HFFc6 (cell line): Measurements from ENCODE around the gene CRHR1. TPM values are rescaled to one million over a fixed set of nuclear protein-coding genes. Genes with fewer than 3 reads are reported as not detected.

Experiments
- DNase-seq: peaks from one replicate; pipeline ENCODE4 v3.0.0-alpha.2; 2018
- H3K27ac Mint-ChIP-seq: 2 replicates; pipeline ENCODE4 v1.8.0; 2020; ENCODE audit warnings: mild to moderate bottlenecking, mixed read lengths
- H3K27me3 Mint-ChIP-seq: 2 replicates; pipeline ENCODE4 v1.8.0; 2021; ENCODE audit warnings: mild to moderate bottlenecking, moderate library complexity, mixed read lengths; ENCODE audit not compliant: insufficient read depth
- H3K36me3 Mint-ChIP-seq: 2 replicates; pipeline ENCODE4 v1.8.0; 2021; ENCODE audit warnings: low read depth, mixed read lengths
- H3K4me1 Mint-ChIP-seq: 2 replicates; pipeline ENCODE4 v1.8.0; 2020; ENCODE audit warnings: low read depth, mixed read lengths
- H3K4me3 Mint-ChIP-seq: 2 replicates; pipeline ENCODE4 v1.8.0; 2020; ENCODE audit warnings: mild to moderate bottlenecking, moderate library complexity, mixed read lengths
- H3K9me3 Mint-ChIP-seq: 2 replicates; pipeline ENCODE4 v1.8.0; 2020; ENCODE audit warnings: mild to moderate bottlenecking, mixed read lengths
- CTCF ChIP-seq: fragments of 200-600 bp; sonication (generic); IDR thresholded peaks from 2 replicates; pipeline ENCODE4 v1.5.0; 2021; ENCODE audit warnings: antibody characterized with exemption, mild to moderate bottlenecking
- total RNA-seq, 6 experiments: library from RNA; stranded (reverse); fragmentation: NEBNext Ultra II Directional; extraction: Animal tissue kit (Norgen Biotek cat#: 25700); gene quantifications; 2 replicates in 1 of 6; 3 replicates in 5 of 6; pipeline ENCODE4 v1.2.3, GENCODE V29; 2021

CRHR1 gene
- total RNA-seq, 6 experiments from 2014 or later: not detected

DNA sequence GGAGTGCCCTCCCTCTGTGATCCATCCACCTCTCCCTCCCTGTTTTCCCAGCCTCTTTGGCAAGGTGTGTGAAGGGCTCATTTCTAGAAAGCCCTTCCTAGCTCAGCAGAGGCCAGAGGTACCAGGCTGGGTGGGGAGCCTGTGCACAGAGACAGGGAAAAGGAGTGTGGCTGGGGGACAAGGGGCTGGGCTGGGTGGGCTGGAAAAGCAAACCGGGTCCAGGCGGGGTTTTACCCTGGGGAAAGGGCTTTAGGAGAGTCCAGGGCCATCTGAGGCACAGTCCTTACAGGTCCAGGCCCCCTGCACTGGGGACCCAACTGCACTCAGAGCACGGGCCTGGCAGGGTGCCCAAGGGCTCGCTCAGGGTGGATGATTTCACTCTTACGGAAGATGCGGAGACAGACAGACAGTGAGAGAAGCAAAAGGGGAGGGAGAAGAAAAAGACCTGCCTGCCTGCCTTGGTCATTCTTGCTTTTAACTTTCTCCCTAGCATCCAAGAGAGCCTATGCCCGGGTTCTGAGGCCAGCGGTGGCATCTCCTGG is 7.0 kb downstream of the CRHR1 start:
- no peak overlapping the region for H3K27ac Mint-ChIP-seq

GRCh38 chr17:45791935-45792334 is 7.8 kb downstream of the CRHR1 start:
- no peaks in the 10 kb centered on the region for H3K4me1 Mint-ChIP-seq

More for the DNA sequence above, 7.0 kb downstream of the CRHR1 start:
- Mint-ChIP-seq H3K4me1 (no peaks in the 10 kb centered on the region), H3K9me3 (no peaks in the 10 kb centered on the region), H3K4me3 (no peak overlapping the region), H3K36me3 (no peaks in the 10 kb centered on the region), H3K27me3 (peaks cover 60% of the 10 kb centered on the region)
- TF ChIP-seq CTCF: no peak
- no peak for DNase-seq

GRCh38 chr17:45792437-45792836 is 8.3 kb downstream of the CRHR1 start:
- H3K36me3 Mint-ChIP-seq: no peaks in the 10 kb centered on the region
- peaks cover 54% of the 10 kb centered on the region for H3K27me3 Mint-ChIP-seq
- DNase-seq: no peak
- H3K4me3 Mint-ChIP-seq: no peak overlapping the region
- TF ChIP-seq CTCF: no peak
- H3K9me3 Mint-ChIP-seq: no peaks in the 10 kb centered on the region
- no peaks in the 10 kb centered on the region for H3K4me1 Mint-ChIP-seq
- H3K27ac Mint-ChIP-seq: no peak overlapping the region

More at GRCh38 chr17:45791935-45792334, 7.8 kb downstream of the CRHR1 start:
- Mint-ChIP-seq H3K4me3 (no peak overlapping the region), H3K27me3 (peaks cover 58% of the 10 kb centered on the region), H3K9me3 (no peaks in the 10 kb centered on the region), H3K36me3 (no peaks in the 10 kb centered on the region), H3K27ac (no peak overlapping the region)
- DNase-seq: no peak
- TF ChIP-seq CTCF: no peak

GRCh38 chr17:45792995-45793755 is 9.1 kb downstream of the CRHR1 start:
- no peaks in the 10 kb centered on the region for H3K9me3 Mint-ChIP-seq
- H3K4me1 Mint-ChIP-seq: no peaks in the 10 kb centered on the region
- H3K27me3 Mint-ChIP-seq: peaks cover 54% of the 10 kb centered on the region
- no peak overlapping the region for H3K4me3 Mint-ChIP-seq
- H3K36me3 Mint-ChIP-seq: no peaks in the 10 kb centered on the region
- DNase-seq: no peak
- no peak for TF ChIP-seq CTCF
- no peak overlapping the region for H3K27ac Mint-ChIP-seq

DNA sequence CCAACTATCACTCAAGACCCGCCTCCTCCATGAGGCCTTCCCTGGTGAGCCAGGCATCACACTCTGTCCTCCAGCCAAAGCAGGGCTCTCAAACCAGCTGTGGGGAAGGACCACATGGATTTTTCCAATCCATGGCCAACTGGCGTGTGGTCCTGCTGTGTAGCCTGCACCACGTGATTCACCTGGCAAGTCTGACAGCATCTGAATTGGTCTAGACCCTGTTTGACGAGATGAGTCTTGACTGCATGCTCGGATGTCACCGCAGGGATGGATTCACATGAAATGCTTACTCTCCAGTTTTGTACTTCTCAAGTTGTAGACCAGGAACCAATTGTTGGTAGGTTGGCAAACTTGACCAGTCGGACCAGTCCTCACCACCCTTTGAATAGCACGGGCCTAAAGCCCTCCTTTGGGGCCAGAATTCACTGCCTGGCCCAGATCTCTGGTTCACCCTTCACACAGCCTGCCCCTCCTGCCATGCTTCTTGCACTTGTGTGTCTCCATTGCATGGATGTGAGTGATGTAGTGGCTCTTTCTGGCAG is 9.9 kb downstream of the CRHR1 start:
- no peak for DNase-seq
- Mint-ChIP-seq H3K4me3 (no peak overlapping the region), H3K9me3 (no peaks in the 10 kb centered on the region), H3K27ac (no peak overlapping the region), H3K36me3 (no peaks in the 10 kb centered on the region), H3K4me1 (no peaks in the 10 kb centered on the region), H3K27me3 (peaks cover 54% of the 10 kb centered on the region)
- TF ChIP-seq CTCF: no peak
